PC-3 (cell line): ENCODE measurements around the gene ZNF445. TPM values are rescaled to one million over a fixed set of nuclear protein-coding genes. Genes with fewer than 3 reads are reported as not detected.

ENCODE experiments used
- ATAC-seq: fragments of 200-7000 bp; cut with Tn5 transposase; 2 replicates; pipeline ENCODE4 v1.9.1; 2020; ENCODE audit warnings: mild to moderate bottlenecking, moderate library complexity
- BruUV-seq: library from RNA; stranded (reverse); fragments of 400-500 nt; replicated peaks from 2 replicates; lab custom pipeline; 2021; lab: Mats Ljungman, UMichigan
- CTCF ChIA-PET: fragments of 300-600 bp; sonication (Branson Sonifier 250); formaldehyde crosslinking; loops from one replicate; lab custom pipeline; 2022; ENCODE audit warnings: antibody characterized with exemption; lab: Charles Lee
- POLR2A ChIA-PET: fragments of 300-600 bp; sonication (Branson Sonifier 250); formaldehyde crosslinking; loops from one replicate; lab custom pipeline; 2022; ENCODE audit warnings: antibody characterized with exemption; ENCODE audit not compliant: unreplicated experiment; lab: Charles Lee
- DNase-seq: peaks from one replicate; pipeline ENCODE4 v3.0.0-alpha.2; 2015
- H2AFZ ChIP-seq: fragments of 300-600 bp; sonication (generic); 2 replicates; pipeline ENCODE4 v1.6.0; 2016; ENCODE audit warnings: antibody characterized with exemption, low read length
- H3F3A ChIP-seq: fragments of 300-600 bp; sonication (generic); one replicate; pipeline ENCODE4 v1.6.0; 2017; ENCODE audit warnings: antibody characterized with exemption, low read length, control low read depth, mild to moderate bottlenecking; ENCODE audit not compliant: unreplicated experiment
- H3K27ac ChIP-seq: fragments of 300-600 bp; sonication (generic); 2 replicates; pipeline ENCODE4 v1.5.1; 2016; ENCODE audit warnings: mild to moderate bottlenecking, low read length
- H3K27me3 ChIP-seq: fragments of 300-600 bp; sonication (generic); 2 replicates; pipeline ENCODE4 v1.6.1; 2016; ENCODE audit warnings: low read length, mixed read lengths
- H3K36me3 ChIP-seq: fragments of 300-600 bp; sonication (generic); 2 replicates; pipeline ENCODE4 v1.6.1; 2016; ENCODE audit warnings: low read depth, mixed run types, low read length, mixed read lengths
- H3K4me1 ChIP-seq: fragments of 300-600 bp; sonication (generic); 2 replicates; pipeline ENCODE4 v1.5.1; 2016; ENCODE audit warnings: low read length; ENCODE audit not compliant: insufficient read depth
- H3K4me2 ChIP-seq: fragments of 300-600 bp; sonication (generic); 2 replicates; pipeline ENCODE4 v1.6.0; 2016; ENCODE audit warnings: low read length
- H3K4me3 ChIP-seq: fragments of 300-600 bp; sonication (generic); 2 replicates; pipeline ENCODE4 v1.5.1; 2016; ENCODE audit warnings: mild to moderate bottlenecking, low read length, mixed read lengths
- H3K79me2 ChIP-seq: fragments of 300-600 bp; sonication (generic); 2 replicates; pipeline ENCODE4 v1.6.1; 2017; ENCODE audit warnings: low read length, mixed read lengths
- H3K9ac ChIP-seq: fragments of 300-600 bp; sonication (generic); 2 replicates; pipeline ENCODE4 v1.6.0; 2016; ENCODE audit warnings: mild to moderate bottlenecking, low read length
- H3K9me2 ChIP-seq: fragments of 300-600 bp; sonication (generic); replicated peaks from 2 replicates; pipeline ENCODE4 v1.6.1; 2016; ENCODE audit warnings: mixed run types, low read length, mixed read lengths
- H3K9me3 ChIP-seq: fragments of 300-600 bp; sonication (generic); 2 replicates; pipeline ENCODE4 v1.6.1; 2016; ENCODE audit warnings: low read length, mixed read lengths
- H4K20me1 ChIP-seq: fragments of 300-600 bp; sonication (generic); 2 replicates; pipeline ENCODE4 v1.6.1; 2016; ENCODE audit warnings: low read length, mixed read lengths
- EZH2 ChIP-seq: fragments of 300-600 bp; sonication (generic); IDR thresholded peaks from one replicate; pipeline ENCODE4 v1.6.1; 2017; ENCODE audit warnings: antibody characterized with exemption, mild to moderate bottlenecking, low read length; ENCODE audit not compliant: unreplicated experiment
- EZH2phosphoT487 ChIP-seq: fragments of 300-600 bp; sonication (generic); IDR thresholded peaks from 2 replicates; pipeline ENCODE4 v1.6.1; 2018; ENCODE audit warnings: mild to moderate bottlenecking, antibody characterized with exemption, low read length, borderline replicate concordance
- intact Hi-C: fragments of 100-400 bp; cut with micrococcal nuclease; formaldehyde crosslinking; loops from 2 replicates; pipeline ENCODE4 v1.9.0; 2023
- total RNA-seq: library from RNA; depleted of rRNA; stranded (reverse); fragments of >200 nt; gene quantifications from 2 replicates; pipeline ENCODE4 v1.2.3, GENCODE V29; 2014
- TF ChIP-seq, protein P1 (sequence below): fragments of 300-600 bp; sonication (generic); conservative IDR thresholded peaks from 2 replicates; pipeline ENCODE4 v1.5.1; 2017; ENCODE audit warnings: antibody characterized with exemption, low read depth, mild to moderate bottlenecking, low read length

Gene ZNF445
- total RNA-seq, 1 experiment from 2014 or later: 8.2 TPM

DNA sequence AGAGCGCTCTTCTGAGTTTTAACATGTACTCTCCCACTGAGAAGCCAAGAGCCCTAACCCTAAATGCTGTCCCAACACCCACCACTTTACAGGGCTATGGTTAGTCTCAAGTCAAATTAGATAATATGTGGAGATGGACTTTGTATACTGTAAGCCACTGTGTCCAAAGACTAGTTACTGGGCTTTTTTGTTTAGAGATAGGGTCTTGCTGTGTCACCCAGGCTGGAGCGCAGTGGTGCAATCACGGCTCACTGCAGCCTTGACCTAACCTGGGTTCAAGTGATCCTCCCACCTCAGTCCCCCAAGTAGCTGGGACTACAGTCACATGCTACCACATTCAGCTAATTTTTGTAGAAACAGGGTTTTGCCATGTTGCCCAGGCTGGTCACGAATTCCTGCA is 23.2 kb downstream of the ZNF445 start:
- Histone ChIP-seq H3K79me2 (0 out of 2 replicates have a peak, but pooled peaks cover 3% of the 10 kb centered on the region), H3K4me3 (no peak overlapping the region), H3K27me3 (no peaks in the 10 kb centered on the region), H3K9me2 (no peaks in the 10 kb centered on the region), H3K9ac (no peak overlapping the region), H3K4me1 (no peaks in the 10 kb centered on the region), H3K4me2 (no peak overlapping the region), H3K9me3 (no peaks in the 10 kb centered on the region), H4K20me1 (no peaks in the 10 kb centered on the region), H3K27ac (no peak overlapping the region), H3F3A (no peaks in the 10 kb centered on the region), H2AFZ (no peak overlapping the region), H3K36me3 (peaks cover 51% of the 10 kb centered on the region)
- no TSS peak for BruUV-seq
- DNase-seq: no peak
- no peak for ATAC-seq
- TF ChIP-seq EZH2: no peak
- TF ChIP-seq EZH2phosphoT487: no peak
- TF ChIP-seq, protein P1, sequence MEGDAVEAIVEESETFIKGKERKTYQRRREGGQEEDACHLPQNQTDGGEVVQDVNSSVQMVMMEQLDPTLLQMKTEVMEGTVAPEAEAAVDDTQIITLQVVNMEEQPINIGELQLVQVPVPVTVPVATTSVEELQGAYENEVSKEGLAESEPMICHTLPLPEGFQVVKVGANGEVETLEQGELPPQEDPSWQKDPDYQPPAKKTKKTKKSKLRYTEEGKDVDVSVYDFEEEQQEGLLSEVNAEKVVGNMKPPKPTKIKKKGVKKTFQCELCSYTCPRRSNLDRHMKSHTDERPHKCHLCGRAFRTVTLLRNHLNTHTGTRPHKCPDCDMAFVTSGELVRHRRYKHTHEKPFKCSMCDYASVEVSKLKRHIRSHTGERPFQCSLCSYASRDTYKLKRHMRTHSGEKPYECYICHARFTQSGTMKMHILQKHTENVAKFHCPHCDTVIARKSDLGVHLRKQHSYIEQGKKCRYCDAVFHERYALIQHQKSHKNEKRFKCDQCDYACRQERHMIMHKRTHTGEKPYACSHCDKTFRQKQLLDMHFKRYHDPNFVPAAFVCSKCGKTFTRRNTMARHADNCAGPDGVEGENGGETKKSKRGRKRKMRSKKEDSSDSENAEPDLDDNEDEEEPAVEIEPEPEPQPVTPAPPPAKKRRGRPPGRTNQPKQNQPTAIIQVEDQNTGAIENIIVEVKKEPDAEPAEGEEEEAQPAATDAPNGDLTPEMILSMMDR: no peak
- ChIA-PET CTCF (no interaction called here), POLR2A (no interaction called here)
- intact Hi-C loops: no loop called here

DNA sequence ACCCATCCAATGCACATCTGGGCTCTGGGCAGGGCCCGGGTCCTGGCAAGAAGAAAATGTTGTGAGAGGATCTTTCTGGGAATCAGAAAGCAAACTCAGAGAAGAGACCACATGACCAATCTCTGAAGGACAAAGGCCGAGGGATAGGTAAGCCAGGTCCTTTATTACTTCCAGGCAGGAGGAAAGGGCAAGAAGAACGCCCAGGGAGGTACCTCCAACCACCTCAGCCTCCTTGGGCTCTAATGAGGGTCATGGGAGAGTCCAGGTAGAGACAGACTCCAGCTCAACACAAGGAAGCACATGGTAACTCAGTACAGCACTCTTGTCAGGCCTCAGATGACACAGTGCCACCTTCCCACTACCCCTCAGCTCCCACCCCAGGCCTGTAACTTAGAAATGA is 26.0 kb downstream of the ZNF445 start:
- Histone ChIP-seq H3K27ac (no peak overlapping the region), H3K4me1 (no peaks in the 10 kb centered on the region), H3K4me3 (no peak overlapping the region), H3K4me2 (no peak overlapping the region), H3K27me3 (no peaks in the 10 kb centered on the region), H3K9ac (no peak overlapping the region), H3K9me3 (no peaks in the 10 kb centered on the region), H3K79me2 (no peaks in the 10 kb centered on the region), H3K36me3 (peaks cover 70% of the 10 kb centered on the region), H2AFZ (no peak overlapping the region), H4K20me1 (no peaks in the 10 kb centered on the region), H3K9me2 (no peaks in the 10 kb centered on the region), H3F3A (no peaks in the 10 kb centered on the region)
- TF ChIP-seq, protein P1: no peak
- TF ChIP-seq EZH2: no peak
- no peak for TF ChIP-seq EZH2phosphoT487
- ChIA-PET CTCF (no interaction called here), POLR2A (no interaction called here)
- BruUV-seq: no TSS peak
- ATAC-seq: no peak
- DNase-seq: no peak
- intact Hi-C loops: no loop called here

DNA sequence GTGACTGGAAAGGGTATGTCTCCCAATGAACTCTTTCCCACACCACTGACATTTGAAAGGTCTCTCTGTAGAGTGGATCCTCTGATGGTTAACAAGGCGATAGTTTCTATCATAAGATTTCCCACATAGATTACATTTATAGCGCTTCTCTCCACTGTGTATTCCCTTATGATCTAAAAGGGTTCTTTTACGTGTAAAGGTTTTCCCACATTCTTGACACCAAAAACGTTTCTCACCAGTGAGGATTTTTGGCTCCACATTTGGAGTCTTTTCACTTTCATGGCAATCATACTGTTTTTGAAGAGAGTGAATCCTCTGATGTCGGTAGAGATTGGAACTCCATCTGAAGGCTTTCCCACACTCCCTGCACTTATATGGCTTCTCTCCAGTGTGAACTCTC is 30.5 kb downstream of the ZNF445 start:
- POLR2A ChIA-PET: no interaction called here
- no peak for ATAC-seq
- no peak for DNase-seq

More for the DNA sequence above, 30.5 kb downstream of the ZNF445 start:
- TF ChIP-seq, protein P1: no peak
- TF ChIP-seq EZH2 (no peak), EZH2phosphoT487 (no peak)
- no peaks in the 10 kb centered on the region for H3K9me2 ChIP-seq
- H3K4me3 ChIP-seq: no peak overlapping the region
- no peak overlapping the region for H3K27ac ChIP-seq
- H2AFZ ChIP-seq: no peak overlapping the region
- H3F3A ChIP-seq: no peaks in the 10 kb centered on the region
- intact Hi-C loops: no loop called here
- H3K4me1 ChIP-seq: no peaks in the 10 kb centered on the region
- no peaks in the 10 kb centered on the region for H4K20me1 ChIP-seq
- BruUV-seq: no TSS peak
- peaks cover 74% of the 10 kb centered on the region for H3K36me3 ChIP-seq
- no peaks in the 10 kb centered on the region for H3K79me2 ChIP-seq
- H3K9ac ChIP-seq: no peak overlapping the region
- no peaks in the 10 kb centered on the region for H3K9me3 ChIP-seq
- H3K27me3 ChIP-seq: no peaks in the 10 kb centered on the region
- H3K4me2 ChIP-seq: no peak overlapping the region
- CTCF ChIA-PET: no interaction called here
